ENCODE results near the gene LRIG2.
"Not testable (repeated sequence)": the region's sequence is repeated elsewhere in the genome, so short reads cannot be mapped to it uniquely, and the experiment has no call there.

The LRIG2 gene

DNA sequence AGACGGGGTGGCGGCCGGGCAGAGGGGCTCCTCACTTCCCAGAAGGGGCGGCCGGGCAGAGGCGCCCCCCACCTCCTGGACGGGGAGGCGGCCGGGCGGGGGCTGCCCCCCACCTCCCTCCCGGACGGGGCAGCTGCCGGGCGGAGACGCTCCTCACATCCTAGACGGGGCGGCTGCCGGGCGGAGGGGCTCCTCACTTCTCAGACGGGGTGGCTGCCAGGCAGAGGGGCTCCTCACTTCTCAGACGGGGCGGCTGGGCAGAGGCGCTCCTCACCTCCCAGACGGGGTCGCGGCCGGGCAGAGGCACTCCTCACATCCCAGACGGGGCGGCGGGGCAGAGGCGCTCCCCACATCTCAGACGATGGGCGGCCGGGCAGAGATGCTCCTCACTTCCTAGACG lies 9.5 kb upstream of the LRIG2 start:
- not testable (repeated sequence) for DNase-seq (ENCODE audit: low spot score)

DNA sequence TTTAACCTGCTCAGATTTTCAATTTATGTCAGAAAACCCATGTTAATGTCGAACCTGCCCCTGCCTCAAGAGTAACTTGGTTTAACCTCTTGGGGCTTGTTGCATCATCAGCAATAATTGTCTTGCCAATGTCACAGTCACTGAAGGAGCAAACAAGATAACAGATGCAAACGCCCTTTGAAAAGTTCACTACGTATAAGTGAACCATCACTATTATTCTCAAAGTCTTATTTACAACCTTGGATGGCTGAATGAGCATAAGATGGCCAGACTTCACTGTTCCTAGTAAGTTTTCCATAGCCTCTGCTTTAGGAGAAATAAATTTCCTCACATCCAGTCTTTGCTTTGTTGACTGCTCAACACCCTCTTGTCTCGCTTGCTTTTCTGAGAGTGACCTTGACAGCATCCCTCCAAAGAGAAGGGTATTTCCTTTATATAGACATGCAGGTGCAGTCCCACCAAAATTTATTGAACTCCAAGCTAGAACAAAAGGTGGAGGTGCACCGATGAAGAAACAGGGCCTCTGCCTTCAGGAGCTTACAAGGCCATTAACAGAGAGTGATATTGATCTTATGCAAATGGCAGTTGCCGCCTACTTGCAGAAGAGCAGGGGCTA lies 749 bp upstream of the LRIG2 start:
- no peak for DNase-seq (ENCODE audit: low spot score)

DNA sequence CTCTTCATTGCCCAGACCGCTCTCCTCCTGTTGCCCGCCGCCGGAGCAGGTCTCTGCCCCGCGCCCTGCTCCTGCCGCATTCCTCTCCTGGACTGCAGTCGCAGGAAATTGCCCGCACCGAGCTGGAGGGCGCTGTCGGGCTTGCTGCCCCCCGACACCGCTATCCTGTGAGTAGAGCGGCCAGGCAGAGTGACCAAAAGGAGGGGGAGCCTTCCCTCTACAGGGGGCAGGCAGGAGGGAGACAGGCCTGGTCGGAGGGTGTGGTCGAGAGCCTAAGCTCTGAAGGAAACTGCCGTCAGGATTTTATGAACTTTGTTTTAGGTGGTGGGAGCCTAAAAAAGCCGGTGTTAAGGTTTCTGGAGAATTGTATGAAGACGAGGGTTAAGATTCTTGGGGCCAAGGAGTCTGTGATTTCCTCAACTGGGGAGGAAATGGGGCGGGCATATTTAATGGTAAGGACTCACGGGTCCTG lies 517 bp downstream of the LRIG2 start:
- DNase-seq (ENCODE audit: low spot score), result peak; percentile 5

DNA sequence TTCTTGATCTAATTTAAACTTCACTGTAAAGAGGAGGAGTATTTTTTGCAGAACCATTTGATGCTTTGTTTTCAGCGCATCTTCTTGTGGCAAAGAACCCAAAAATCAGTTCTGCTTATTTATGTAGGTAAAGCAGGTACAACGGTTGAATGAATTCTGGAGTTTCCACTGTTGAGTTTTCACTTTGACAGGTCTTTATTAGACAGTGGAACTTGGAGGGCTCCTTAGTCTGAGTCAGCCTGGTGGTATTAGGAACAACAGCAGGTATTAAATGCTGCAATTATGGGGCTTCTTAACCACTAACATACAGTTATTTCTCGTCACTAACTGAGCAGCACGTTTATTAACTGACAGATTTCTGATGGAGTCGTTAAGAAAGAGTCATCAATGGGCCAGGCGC lies 1.2 kb downstream of the LRIG2 start:
- DNase-seq (ENCODE audit: low spot score), result no peak

DNA sequence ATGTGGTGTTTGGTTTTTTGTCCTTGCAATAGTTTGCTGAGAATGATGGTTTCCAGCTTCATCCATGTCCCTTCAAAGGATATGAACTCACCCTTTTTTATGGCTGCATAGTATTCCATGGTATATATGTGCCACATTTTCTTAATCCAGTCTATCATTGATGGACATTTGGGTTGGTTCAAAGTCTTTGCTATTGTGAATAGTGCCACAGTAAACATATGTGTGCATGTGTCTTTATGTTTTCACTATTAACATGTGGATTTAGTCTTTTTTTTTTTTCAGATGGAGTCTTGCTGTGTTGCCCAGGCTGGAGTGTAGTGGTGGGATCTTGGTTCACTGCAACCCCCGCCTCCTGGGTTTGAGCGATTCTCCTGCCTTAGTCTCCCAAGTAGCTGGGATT lies 5.0 kb downstream of the LRIG2 start:
- not testable (repeated sequence) for DNase-seq (ENCODE audit: low spot score)

DNA sequence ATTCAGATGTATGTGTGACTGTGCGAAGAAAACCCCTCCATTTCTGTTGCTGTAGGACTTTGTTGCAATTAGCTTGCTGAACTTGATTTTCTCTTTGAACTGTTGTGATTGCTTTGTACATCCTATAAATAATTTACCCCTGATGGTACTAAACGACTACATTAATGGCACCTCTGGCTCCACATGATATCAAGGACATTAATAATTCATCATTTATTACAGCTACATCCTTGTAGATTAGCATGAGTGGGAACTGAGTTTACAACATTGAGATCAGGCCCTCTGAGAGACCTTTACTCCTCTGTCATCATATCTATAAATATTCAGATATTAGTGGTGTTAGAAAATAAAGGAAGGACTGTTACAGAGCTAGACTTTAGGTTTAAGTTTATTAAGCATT lies 13.5 kb downstream of the LRIG2 start:
- DNase-seq (ENCODE audit: low spot score), result no peak

DNA sequence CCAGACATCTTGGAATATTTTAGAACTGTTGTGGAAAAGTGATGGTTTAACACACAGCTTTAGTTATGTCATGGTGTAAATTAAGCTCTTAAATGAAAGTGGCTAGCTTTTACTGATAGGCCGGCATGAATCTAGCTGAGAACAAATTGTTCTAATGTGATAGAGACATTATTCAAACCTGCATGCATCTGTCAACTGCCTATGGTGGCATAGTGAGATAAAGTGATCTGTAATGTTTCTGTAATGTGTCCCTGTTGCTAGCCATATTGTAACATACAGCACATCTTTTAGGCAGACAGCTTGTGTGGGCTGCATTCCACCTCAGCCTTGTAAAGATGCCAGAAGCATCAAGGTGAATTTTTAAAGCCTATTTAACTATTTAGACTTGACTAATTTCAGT lies 16.0 kb downstream of the LRIG2 start:
- DNase-seq (ENCODE audit: low spot score), result no peak

DNA sequence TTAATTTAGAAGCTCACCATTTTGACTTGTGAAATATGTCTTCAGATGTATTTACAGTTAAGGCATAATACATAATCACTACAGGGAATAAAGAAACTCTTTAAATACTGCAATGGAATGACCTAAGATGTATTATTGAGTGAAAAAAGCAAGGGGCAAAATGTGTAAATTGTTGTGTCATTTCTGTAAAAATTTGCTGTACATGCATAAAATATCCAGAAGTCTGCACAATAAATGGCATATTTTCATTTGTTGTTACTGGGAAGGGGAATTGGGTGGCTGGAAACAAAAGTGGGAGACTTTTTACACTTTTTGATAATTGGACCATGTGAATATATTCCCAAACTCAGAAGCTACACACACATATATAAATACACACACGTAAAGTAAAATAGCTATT lies 17.1 kb downstream of the LRIG2 start:
- DNase-seq (ENCODE audit: low spot score), result no peak

DNA sequence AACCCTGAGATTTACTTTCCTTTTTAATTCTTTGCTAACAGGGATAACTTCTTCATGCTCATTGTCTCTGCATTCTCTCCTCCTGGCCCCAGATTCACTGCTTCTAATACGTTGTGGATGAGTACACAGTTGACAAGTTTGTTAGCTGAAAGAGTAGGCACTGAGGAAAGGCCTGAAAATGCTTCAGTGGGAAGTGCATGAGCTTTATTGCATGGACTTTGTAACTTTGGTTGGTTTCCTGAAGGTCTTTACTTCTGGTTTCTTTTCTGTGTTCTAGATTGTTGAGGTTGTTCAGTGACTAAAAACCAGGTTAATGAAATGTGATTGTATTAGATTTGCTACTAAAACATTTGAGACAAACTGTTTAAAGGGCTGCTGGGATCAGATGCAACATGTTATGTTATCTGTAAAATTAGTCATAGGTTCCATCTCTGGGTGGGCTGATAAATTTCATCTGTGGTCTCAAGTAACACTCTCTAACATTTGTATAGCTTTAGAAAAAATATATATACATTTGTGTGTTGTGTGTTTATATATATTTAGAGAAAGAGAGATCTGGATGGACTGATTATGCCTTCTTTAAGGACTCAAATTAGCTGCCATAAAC lies 19.1 kb downstream of the LRIG2 start:
- DNase-seq (ENCODE audit: low spot score), result no peak

DNA sequence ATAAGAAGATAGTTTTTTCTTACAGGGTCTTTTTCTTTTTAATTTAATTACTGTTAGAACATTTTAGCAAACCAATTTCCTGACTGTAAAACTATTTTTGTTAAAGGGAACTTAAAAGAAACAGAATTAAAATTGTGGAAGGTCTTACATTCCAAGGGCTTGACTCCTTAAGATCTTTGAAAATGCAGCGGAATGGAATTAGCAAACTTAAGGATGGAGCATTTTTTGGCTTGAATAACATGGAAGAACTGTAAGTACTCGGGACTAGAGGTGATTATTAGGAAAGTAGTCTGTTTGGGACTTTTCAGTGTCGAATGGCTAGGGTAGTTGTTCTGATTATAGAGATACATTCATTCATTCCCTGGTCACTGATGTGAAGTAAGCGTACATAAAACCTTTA lies 21.5 kb downstream of the LRIG2 start:
- no peak for DNase-seq (ENCODE audit: low spot score)

DNA sequence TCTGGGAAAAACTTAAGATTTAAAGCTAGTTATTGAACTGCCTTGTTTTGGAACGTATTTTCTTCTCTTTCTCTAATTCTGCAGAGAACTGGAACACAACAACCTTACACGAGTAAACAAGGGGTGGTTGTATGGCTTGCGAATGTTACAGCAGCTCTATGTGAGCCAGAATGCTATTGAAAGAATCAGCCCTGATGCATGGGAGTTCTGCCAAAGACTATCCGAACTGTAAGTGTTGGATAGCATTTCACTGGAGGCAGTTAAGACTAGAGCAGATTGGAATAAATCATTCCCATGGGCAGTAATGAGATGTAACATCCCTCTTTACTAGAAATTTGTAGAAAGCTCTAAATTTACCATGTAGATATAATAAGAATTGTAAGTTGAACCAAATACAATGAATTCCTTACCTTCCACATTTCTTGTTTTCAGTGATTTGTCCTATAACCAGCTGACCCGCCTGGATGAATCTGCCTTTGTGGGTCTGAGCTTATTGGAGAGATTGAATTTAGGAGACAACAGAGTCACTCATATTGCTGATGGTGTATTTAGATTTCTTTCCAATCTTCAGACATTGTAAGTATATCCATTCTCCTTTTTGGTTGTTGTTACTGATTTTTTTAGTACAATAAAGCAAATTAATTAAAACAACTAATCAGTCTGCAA lies 22.9 kb downstream of the LRIG2 start:
- DNase-seq (ENCODE audit: low spot score), result no peak

DNA sequence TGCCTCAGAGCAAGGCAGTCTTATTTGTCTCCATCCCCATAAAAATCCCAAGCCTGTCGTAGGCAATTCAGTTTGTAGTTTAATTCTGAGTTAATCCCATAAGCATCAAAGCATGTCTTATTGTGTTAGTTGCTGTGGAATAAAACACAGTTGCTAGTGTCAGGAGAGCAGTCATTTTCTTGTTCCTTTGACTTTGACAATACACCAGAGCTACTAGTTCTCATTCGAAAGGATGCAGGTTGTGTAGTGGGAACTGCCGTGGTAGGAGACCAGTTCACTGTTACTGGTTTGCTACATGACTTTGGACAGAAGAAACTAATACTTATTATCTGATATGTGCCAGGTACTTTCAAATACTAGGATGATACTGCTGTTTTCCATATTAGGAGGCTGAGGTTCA lies 23.5 kb downstream of the LRIG2 start:
- DNase-seq (ENCODE audit: low spot score), result no peak

DNA sequence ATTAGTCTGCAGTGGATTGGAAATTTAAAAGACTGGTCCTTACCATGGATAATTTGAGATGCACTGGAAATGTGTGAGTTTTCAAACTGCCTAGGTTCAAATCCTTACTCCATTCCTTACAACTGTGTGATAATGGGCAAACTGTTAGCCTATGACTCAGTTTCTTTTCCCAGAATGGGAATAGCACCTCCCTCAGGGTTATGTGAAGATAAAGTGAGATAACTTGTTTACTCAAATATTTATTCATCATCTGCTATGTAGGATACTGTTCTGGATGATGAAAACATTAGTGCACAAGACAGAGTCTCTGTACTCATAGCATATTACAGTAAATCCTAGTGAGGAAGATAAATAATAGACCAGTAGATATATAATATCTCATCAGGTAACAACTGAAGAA lies 28.6 kb downstream of the LRIG2 start:
- DNase-seq (ENCODE audit: low spot score), result no peak

DNA sequence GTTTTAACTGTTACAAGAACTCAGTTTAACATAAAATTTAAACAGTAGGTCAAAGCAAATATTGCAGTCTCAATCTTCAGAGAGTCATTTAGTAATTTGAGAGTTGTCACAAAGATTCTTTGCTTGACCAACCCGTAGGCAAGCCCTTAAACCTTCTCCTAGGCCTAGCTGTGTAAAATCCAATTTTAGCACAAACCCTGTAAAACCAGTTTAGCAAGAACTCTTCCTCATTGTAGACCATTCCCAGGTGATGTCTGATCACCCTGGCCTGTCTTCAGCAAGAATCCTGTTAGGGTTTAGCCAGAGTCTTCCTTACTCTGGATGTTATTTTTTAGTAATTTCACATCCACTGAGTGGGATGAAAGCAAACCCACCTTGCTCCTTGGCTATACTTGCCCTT lies 30.1 kb downstream of the LRIG2 start:
- no peak for DNase-seq (ENCODE audit: low spot score)

DNA sequence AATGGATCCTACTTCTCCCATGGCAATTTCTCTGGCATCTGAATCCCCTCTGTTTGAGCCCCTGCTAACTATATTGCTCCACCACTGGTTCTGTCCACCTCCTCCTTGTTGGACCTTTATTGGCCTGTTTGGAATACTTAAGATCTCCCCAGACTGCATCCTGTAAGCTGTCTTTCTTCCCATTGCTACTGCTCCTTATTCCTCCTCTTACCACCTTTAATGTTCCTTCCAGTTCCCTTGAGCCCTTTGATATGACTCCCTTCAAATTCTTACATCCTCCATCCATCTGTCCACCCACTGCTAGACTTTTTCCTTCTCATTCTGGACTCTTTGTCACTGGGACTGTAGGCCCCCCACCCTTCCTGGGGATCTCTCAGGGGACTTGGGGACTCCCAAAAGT lies 31.0 kb downstream of the LRIG2 start:
- DNase-seq (ENCODE audit: low spot score), result no peak

DNA sequence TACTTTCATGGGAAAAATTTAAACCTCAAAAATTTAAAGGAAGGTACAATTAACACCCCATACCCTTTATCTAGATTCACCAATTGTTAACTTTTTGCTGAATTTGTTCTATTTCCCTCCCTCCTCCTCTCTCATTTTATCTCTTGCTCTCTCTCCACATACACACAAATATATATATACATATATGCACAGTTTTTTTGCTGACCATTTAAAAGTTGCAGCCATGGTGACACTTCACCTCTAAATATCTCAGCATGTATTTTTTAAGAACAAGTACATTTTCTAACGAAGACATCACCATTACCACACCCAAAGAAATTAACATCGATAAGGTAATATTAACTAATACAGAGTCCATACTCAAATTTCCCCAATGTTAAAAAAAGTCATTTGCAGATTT lies 33.9 kb downstream of the LRIG2 start:
- no peak for DNase-seq (ENCODE audit: low spot score)

DNA sequence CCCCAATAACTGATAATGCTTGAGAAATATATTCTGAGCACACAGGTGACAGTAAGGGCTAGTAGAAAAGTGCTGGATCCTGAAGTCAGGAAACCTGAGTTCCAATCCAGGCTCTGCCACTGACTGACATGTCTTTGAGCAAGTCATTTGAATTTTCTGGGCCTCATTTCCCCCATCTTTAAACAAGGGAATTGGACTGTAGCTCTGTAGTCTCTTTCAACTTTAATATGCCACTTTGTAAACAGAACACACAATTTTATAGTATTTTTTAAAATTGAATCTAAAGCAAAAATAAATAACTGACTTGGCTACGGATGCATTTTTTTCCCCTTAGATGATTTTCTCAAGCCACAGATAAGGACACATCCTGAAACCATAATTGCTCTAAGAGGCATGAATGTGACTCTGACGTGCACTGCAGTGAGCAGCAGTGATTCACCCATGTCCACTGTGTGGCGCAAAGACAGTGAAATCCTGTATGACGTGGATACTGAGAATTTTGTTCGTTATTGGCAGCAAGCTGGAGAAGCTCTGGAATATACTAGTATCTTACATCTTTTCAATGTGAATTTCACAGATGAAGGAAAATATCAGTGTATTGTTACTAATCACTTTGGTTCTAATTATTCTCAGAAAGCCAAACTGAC lies 37.0 kb downstream of the LRIG2 start:
- no peak for DNase-seq (ENCODE audit: low spot score)

DNA sequence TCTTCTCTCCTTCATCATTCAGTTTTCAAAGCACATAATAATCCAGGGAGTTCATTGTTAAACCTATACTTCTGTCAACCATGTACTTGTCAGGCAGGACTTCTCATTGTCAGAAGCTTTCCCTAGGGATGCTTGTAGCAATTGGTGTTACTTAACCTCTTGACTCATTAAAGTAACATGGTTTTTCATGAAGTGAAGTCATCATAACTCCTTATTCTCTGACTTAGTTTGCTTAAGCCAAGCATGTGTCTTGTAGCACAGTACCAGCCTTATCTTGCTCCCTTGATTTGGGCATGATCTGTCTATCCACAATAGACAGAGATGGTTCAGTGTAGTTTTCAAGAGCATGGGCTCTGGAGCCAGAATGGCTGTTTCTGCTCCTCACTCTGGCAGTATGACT lies 45.3 kb downstream of the LRIG2 start:
- DNase-seq (ENCODE audit: low spot score), result no peak

DNA sequence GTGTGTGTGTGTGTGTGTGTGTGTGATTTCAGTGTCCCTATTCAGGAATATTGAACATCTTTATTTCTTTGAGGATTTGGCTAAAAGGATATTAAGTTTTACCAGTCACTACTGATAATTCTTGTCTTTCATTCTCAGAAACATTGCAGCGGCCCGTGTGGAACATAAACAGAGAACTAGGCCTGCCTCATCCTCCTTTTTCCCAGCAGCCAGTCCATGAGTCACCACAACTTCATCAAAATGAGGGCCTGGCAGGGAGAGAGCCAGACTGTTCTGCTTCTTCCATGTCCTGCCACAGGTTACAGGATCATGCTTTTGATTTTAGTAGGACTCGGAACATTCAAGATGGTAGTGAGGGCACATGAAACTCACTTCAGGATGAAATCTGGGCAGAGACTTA lies 50.7 kb downstream of the LRIG2 start:
- DNase-seq (ENCODE audit: low spot score), result no peak

DNA sequence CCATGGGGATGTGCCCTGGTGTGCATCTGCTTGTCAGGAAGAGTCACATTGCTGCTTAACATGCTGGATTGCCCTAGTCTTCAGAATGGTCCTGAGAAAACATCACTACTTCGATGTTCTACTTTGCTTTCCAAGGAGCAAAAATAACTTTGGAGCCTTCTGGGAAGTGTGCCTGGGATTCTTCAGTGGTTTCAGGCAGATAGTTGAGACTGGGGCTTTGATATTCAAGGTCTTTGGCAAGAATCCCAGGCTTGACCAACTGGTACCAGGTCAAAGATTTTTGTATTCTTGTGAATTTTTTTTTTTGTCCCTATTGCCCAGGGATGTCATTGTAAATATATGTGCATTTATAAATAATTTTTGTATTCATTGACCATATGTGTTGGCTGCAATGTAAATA lies 51.4 kb downstream of the LRIG2 start:
- DNase-seq (ENCODE audit: low spot score), result no peak

DNA sequence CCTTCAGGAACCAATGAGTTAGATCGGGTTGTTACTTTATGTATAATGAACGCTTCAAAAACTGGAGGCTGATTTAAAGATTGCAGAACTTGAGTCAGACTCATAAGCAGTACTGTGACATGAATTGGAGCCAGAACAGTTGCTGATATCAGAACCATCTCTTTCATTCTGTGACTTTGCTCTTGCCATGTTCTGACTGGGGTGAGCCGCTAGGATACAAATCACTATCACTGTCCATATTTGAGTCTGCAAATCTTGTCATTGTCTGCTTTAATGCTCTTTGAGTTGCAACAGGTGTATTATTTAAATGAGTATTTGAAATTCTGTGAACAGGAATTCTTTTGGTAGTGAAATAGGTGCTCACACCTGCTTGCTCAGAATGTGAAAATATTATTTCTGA lies 52.5 kb downstream of the LRIG2 start:
- DNase-seq (ENCODE audit: low spot score), result no peak

DNA sequence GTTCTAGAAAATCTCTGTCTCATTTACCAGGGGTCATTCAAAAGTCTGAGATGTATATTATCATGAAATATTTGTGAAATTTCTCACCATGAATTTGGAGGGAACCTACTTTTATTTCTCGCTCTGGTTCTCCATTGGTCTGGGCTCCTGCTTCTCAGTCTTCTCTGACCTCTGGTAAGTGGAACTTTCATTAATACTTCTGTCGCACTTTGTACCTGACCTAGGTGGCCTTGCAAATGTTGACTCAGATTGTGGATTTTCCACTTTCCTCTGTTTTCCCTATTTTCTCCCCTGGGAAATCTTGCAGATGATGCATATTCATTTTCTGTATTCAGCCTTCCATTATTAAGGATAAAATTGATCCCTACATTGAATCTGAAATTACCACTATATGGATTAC lies 53.2 kb downstream of the LRIG2 start:
- no peak for DNase-seq (ENCODE audit: low spot score)

DNA sequence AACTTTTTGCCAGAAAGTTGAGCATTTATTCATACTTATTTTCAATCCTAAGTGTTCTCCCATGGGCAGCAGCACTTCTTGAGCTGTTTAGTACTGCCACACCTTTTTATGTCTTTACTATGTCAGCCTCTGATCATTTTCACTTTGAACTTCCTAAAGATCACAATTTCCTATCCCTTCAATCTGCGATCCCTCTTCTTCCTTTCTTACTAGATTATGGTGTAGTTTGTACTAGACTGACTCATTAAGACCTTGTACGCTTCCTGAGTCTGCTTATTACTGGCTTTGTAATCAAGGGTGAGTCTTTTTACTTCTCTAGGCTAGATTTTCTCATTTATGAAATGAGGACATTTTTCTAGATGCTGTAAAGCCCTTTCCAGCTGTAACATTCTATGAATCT lies 55.1 kb downstream of the LRIG2 start:
- DNase-seq (ENCODE audit: low spot score), result no peak

All from COLO829 (cell line).